HG02642 (cell line): ENCODE results near the gene MAP3K2.

Experiments used
- ATAC-seq: cut with Tn5 transposase; IDR thresholded peaks from one replicate; pipeline ENCODE4 v1.9.1; 2021; ENCODE audit warnings: mild to moderate bottlenecking; ENCODE audit not compliant: unreplicated experiment, poor library complexity

The MAP3K2 gene

DNA sequence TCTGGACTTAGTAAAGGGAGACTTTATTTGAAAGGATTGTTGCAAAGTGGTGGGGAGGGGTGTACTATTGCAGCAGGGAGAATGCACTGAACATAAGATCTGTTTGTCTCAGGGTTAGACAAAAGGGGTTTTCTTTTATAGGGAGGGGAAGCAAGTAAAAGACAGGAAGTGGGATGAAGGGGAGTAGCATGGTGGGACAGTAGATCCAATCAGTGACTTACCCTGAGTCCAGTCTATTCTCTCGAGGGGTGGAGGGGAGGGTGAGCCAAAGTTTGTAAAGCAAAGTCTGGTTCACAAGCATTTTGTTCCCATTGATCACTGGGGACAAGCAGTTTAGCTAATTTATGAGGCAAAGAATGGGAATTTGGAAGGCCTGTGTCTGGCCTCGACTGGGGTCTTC lies 132.6 kb downstream of the MAP3K2 start:
- no peak for ATAC-seq

DNA sequence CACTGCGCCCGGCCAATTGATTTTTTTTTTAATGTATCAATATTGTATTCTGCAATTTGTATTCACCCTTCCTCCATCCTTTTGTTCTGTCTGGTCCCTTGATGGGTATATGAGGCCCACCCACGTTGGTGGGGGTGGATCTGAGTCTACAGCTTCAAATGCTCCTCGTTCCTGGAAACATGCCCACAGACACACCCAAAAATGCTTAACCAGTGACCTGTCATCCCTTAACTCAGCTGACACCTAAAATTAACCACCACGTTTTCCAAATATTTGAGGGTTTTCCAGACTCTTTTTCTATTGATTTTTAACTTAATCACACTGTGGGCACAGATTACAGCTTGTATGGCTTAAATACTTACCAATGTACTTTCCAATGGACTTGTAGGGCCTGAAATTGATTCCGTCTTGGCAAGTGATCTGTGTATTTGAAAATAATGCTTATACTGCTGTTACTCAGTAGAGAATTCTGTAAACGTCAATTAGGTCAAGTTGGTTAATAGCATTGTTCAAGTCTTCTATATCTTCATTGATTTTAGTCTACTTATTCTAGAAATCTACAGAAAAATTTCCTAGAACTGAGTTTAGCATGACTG lies 133.3 kb downstream of the MAP3K2 start:
- no peak for ATAC-seq
